NCI-H2196 treated with DMSO at 0.1 percent for 48 hours (cell line): ENCODE data around the gene GOLGA8T.
"Not testable (repeated sequence)": the region's sequence is repeated elsewhere in the genome, so short reads cannot be mapped to it uniquely, and the experiment has no call there.

ENCODE experiments used
- DNase-seq: peaks from one replicate; lab custom pipeline; 2025; ENCODE audit not compliant: unreplicated experiment; lab: John Stamatoyannopoulos, UW

Gene GOLGA8T

DNA sequence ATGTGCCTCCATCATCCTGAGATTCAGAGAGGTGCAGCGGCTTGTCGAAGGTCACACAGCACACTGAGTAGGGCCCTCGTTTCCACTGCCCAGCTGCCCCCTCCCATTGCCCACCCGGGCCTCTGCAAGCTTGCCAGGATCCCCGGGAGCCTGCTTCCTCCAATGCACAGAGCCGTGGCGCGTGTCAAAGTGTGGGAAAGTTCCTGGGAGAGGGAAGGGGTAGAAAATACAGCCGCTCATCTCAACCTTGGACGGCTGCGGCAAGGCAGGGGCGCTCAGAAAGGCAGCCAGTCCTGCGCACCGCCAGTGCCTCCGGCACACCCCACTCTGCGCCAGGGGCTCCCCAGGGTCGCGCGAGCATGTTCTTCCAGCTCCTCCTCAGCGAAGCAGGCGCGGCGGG, 56.3 kb downstream of the GOLGA8T start:
- not testable (repeated sequence) for DNase-seq

DNA sequence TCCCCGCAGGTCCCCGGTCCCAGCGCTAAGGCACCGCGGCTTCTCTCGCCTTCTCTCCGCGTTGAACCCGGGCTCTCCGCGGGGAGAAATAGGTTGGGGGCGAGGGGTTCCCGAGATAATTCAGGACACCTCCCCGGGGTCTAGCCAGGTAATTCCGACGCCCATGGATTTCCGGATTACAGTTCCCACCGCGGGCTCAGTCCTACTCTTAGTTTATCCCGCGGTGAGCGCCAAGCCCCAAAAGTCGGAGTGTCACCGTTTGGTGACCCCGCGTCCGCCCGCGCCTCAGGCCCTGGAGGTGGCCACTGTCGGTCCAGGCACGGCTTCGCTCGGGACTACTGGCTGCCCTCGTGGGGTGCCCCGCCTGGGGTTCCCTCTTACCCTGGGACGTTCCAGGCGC, 56.8 kb downstream of the GOLGA8T start:
- DNase-seq = not testable (repeated sequence)

DNA sequence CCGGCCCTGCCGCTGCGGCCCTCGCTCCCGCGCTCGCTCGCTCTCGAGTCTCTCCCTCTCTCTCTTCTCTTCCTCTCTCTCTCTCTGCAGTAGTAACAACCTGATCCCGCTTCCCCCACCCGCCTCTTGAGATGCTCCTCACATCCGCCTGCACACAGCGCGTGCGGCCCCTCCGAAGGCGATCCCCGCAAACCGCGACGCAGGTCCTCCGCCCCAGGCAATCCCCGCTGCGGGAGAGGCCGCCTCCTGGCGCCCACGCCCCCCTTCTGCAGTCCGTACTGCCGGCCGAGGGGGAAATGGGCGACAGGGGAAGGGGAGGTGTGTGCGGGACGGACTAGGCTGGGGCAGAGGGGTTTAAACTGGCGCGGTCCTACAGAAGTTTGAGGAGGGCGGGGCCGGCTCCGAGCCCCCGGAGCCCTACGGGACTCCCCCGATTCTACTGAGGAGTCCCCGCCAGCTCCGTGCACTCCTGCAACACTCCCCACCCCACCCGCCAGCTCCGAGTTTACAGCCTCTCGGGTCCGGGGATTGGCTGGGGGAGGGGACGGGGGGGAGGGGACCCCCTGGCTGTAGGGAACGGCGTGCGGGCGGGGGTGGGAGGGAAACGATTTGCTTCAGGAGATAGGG, 57.4 kb downstream of the GOLGA8T start:
- DNase-seq = not testable (repeated sequence)

DNA sequence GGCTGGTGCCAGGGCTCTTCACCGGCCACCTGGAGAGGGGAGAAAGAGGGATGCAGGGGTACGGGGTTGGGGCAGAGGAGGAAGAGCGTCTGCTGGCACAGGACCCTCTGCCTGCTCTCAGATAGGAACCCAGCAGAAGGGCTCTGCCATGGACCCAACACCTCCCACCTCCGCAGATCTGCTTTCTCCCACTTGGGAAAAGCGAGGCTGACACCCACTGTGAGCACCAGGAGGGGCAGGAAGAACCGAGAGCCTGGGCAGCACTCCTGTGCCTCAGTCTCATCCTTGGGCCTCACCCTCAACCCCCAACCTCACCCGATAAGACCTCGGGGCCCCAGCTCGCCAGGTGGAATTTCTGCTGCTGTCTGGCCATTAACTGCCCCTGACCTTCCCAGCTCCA, 58.0 kb downstream of the GOLGA8T start:
- not testable (repeated sequence) for DNase-seq
